ENCODE results near the gene IL6. TPM values are rescaled to one million over a fixed set of nuclear protein-coding genes. Genes with fewer than 3 reads are reported as not detected.

IL6 gene
- total and polyA plus RNA-seq, 8 donors, result 0.97 to 9.4 (median 3.8) TPM

DNA sequence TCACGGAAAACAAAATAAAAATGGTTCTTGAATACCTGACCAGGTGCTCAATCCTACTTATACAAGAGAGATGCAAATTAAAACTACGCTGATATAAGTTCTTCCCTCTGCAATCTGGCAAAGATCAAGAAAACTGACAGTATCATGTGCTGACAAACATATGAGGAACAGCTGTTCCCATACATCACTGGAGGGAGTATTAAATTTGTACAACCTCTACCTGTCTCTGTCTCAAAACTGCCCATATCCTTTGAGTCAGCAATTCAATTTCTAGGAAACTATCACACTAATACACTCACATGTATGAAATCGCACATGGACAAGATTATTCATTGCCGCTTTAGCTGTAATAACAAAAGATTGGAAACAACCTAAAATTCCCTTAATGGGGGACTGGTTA lies 11.0 kb upstream of the IL6 start:
- H3K4me1 ChIP-seq, result no peaks in the 10 kb centered on the region
- H3K36me3 ChIP-seq, result no peaks in the 10 kb centered on the region
- no peaks in the 10 kb centered on the region for H3K27me3 ChIP-seq
- H3K9me3 ChIP-seq, result no peaks in the 10 kb centered on the region
- DNase-seq (no peak), ATAC-seq (no peak)
- TF ChIP-seq, protein P1, sequence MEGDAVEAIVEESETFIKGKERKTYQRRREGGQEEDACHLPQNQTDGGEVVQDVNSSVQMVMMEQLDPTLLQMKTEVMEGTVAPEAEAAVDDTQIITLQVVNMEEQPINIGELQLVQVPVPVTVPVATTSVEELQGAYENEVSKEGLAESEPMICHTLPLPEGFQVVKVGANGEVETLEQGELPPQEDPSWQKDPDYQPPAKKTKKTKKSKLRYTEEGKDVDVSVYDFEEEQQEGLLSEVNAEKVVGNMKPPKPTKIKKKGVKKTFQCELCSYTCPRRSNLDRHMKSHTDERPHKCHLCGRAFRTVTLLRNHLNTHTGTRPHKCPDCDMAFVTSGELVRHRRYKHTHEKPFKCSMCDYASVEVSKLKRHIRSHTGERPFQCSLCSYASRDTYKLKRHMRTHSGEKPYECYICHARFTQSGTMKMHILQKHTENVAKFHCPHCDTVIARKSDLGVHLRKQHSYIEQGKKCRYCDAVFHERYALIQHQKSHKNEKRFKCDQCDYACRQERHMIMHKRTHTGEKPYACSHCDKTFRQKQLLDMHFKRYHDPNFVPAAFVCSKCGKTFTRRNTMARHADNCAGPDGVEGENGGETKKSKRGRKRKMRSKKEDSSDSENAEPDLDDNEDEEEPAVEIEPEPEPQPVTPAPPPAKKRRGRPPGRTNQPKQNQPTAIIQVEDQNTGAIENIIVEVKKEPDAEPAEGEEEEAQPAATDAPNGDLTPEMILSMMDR (IDR thresholded peaks at IDR 0.05), result no peak
- no peak overlapping the region for H3K4me3 ChIP-seq
- H3K27ac ChIP-seq, result no peak overlapping the region
- intact Hi-C loops (cut with DNase I), result no loop called here

DNA sequence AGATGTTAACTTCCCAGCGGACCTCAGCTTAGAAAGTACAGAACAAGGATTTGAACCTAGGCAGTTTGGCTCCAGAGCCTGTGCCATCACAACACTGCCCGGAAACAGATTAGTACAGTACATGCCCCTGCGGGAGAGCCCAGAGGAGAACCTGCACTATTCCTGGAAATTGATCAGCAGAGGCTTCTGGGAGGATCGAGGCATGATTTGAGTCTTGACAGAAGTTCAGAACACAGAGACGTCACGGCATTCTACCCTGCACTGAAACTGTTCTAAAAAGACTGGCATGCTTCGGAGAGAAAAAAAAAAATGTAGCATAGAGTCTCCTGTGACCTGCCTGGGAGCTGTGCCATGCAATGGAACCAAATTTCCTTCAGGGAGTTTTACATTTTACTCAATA lies 9.2 kb upstream of the IL6 start:
- no peak for ATAC-seq
- Histone ChIP-seq H3K9me3 (no peaks in the 10 kb centered on the region), H3K27ac (peak overlapping the region in 1 of 2 donors; percentile 7), H3K4me1 (peaks cover 5 to 11% of the 10 kb centered on the region in 2 donors), H3K36me3 (no peaks in the 10 kb centered on the region), H3K27me3 (no peaks in the 10 kb centered on the region), H3K4me3 (no peak overlapping the region)
- DNase-seq, result no peak
- intact Hi-C loops (cut with DNase I), result no loop called here
- TF ChIP-seq, protein P1 (IDR thresholded peaks at IDR 0.05), result no peak

DNA sequence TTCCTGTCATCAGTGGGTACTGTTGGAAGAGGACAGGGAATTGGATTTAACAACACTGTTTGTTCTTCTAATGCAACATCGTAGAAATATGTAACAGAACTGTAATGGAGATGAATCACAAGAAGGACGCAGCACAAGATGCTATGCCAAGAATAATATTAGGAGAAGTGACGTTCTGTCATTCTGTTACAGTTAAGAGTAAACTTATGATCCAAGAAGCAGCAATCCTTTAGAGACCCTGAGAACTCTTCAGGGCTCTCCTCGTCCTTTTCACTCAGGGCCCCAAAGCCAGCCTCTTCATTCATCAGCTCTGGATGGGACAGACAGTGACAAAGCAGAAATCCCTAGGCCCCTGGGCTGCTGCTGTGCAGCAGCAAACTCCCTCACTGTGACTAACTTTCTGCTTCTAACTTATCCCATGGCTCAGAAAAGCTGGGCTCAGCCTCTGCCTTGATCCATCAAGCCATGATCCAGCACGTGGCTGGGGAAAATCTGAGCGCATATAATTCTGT lies 8.7 kb upstream of the IL6 start:
- DNase-seq, result no peak

DNA sequence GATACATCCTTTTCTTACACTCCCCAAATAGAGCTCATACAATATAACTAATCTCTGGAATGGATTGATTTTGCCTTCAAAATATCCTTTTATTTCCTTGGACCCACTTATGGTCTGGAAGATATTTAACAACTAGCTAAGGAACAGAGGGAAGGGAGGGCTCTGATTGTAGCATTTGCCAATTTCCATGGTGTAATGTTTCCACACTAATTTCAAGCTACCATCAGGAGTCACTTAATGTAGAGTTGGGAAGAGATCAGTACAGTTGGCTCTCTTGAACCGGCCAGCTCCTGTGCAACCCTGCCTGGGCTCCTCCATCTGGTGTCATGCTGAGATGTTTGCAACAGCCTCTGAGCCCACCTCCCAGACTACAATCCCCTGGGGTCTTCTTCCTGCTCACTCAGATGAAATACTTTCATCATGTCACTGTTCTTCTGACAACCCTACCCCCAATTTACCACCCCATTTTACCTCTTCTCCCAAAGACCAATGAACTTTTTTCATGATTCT lies 8.0 kb upstream of the IL6 start:
- ATAC-seq, result no peak
- intact Hi-C loops (cut with DNase I), result no loop called here

More for the DNA sequence above, 8.7 kb upstream of the IL6 start:
- Histone ChIP-seq H3K4me3 (no peak overlapping the region), H3K27ac (peak overlapping the region in 1 of 2 donors; percentile 7), H3K27me3 (no peaks in the 10 kb centered on the region), H3K4me1 (peaks cover 10 to 16% of the 10 kb centered on the region in 2 donors), H3K36me3 (no peaks in the 10 kb centered on the region), H3K9me3 (no peaks in the 10 kb centered on the region)
- intact Hi-C loops (cut with DNase I), result no loop called here
- TF ChIP-seq, protein P1 (IDR thresholded peaks at IDR 0.05), result no peak
- peak; percentile 14 for ATAC-seq

More for the DNA sequence above, 8.0 kb upstream of the IL6 start:
- TF ChIP-seq, protein P1 (IDR thresholded peaks at IDR 0.05), result no peak
- Histone ChIP-seq H3K27me3 (no peaks in the 10 kb centered on the region), H3K27ac (peak overlapping the region in 1 of 2 donors; percentile 7), H3K36me3 (no peaks in the 10 kb centered on the region), H3K4me3 (no peak overlapping the region), H3K4me1 (peaks cover 16 to 23% of the 10 kb centered on the region in 2 donors), H3K9me3 (no peaks in the 10 kb centered on the region)
- no peak for DNase-seq

All from left lung (tissue), 10 donors.